Panc1 (cell line): ENCODE measurements around the gene TAAR5. TPM values are rescaled to one million over a fixed set of nuclear protein-coding genes. Genes with fewer than 3 reads are reported as not detected.
A peak's percentile ranks its signal among the peaks of the same experiment; 100 is the strongest.
"Not testable (repeated sequence)": the region's sequence is repeated elsewhere in the genome, so short reads cannot be mapped to it uniquely, and the experiment has no call there.

Experiments
- ATAC-seq: fragments of 200-7000 bp; cut with Tn5 transposase; 2 replicates; pipeline ENCODE4 v1.9.1; 2020; ENCODE audit warnings: mild to moderate bottlenecking, moderate library complexity
- BruUV-seq: library from RNA; stranded (reverse); fragments of 400-500 nt; replicated peaks from 2 replicates; lab custom pipeline; 2021; lab: Mats Ljungman, UMichigan
- CTCF ChIA-PET: fragments of 300-600 bp; sonication (Branson Sonifier 250); formaldehyde crosslinking; loops from one replicate; lab custom pipeline; 2022; ENCODE audit warnings: antibody characterized with exemption; lab: Charles Lee
- POLR2A ChIA-PET: fragments of 300-600 bp; sonication (Branson Sonifier 250); formaldehyde crosslinking; loops from one replicate; lab custom pipeline; 2022; ENCODE audit warnings: antibody characterized with exemption; lab: Charles Lee
- DNase-seq: peaks from one replicate; pipeline ENCODE4 v3.0.0-alpha.2; 2010; ENCODE audit warnings: low read depth, low spot score
- H3K27ac ChIP-seq: 2 replicates; pipeline ENCODE4 v1.5.1; 2011; ENCODE audit warnings: mild to moderate bottlenecking, low read length, inconsistent platforms
- H3K27me3 ChIP-seq: fragments of 200-500 bp; sonication (Bioruptor generic); 2 replicates; pipeline ENCODE4 v1.6.0; 2014; ENCODE audit warnings: low read length, inconsistent platforms; ENCODE audit not compliant: control insufficient read depth, insufficient read depth
- H3K36me3 ChIP-seq: fragments of 200-500 bp; sonication (Bioruptor generic); 2 replicates; pipeline ENCODE4 v1.5.1; 2014; ENCODE audit warnings: inconsistent platforms, mild to moderate bottlenecking, low read length, moderate library complexity; ENCODE audit not compliant: control insufficient read depth, insufficient read depth
- H3K4me1 ChIP-seq: 2 replicates; pipeline ENCODE4 v1.5.1; 2011; ENCODE audit warnings: inconsistent platforms, mild to moderate bottlenecking, low read length, moderate library complexity; ENCODE audit not compliant: control insufficient read depth, insufficient read depth
- H3K4me3 ChIP-seq, 2 experiments: 2 replicates each; pipeline ENCODE4 v1.5.1; 2011 to 2012; ENCODE audit warnings: low read depth in 2 of 2, low read length in 2 of 2, mild to moderate bottlenecking in 2 of 2, inconsistent platforms in 1 of 2, moderate library complexity in 1 of 2
- H3K9me3 ChIP-seq: fragments of 200-500 bp; sonication (Bioruptor generic); 2 replicates; pipeline ENCODE4 v1.5.1; 2014; ENCODE audit warnings: low read depth, mild to moderate bottlenecking, inconsistent platforms, low read length, moderate library complexity; ENCODE audit not compliant: control insufficient read depth, insufficient read depth
- POLR2AphosphoS5 ChIP-seq: IDR thresholded peaks from 2 replicates; pipeline ENCODE4 v1.6.1; 2012; ENCODE audit warnings: mild to moderate bottlenecking, low read depth, low read length, moderate library complexity
- TCF7L2 ChIP-seq: IDR thresholded peaks from 2 replicates; pipeline ENCODE4 v1.6.1; 2011; ENCODE audit warnings: mild to moderate bottlenecking, low read depth, low read length, inconsistent platforms
- in situ Hi-C: cut with HindIII; loops from 2 replicates; pipeline ENCODE4 v1.10.0; 2016; ENCODE audit warnings: low sequenced_read_pairs, low pct_unique_long_range_greater_than_20kb
- intact Hi-C: fragments of 100-400 bp; cut with micrococcal nuclease; formaldehyde crosslinking; loops from one replicate; pipeline ENCODE4 v1.10.0; 2022; ENCODE audit not compliant: unreplicated experiment
- total RNA-seq: library from RNA; stranded (reverse); gene quantifications from one replicate; pipeline ENCODE4 v1.2.1, GENCODE V29; 2021; ENCODE audit not compliant: unreplicated experiment
- TF ChIP-seq, protein P1 (sequence below), 2 experiments: IDR thresholded peaks; 2 replicates each; pipeline ENCODE4 v1.6.1; 2011 to 2012; ENCODE audit warnings: low read depth in 2 of 2, control low read depth in 1 of 2, low read length in 1 of 2, mild to moderate bottlenecking in 1 of 2, moderate library complexity in 1 of 2; ENCODE audit not compliant: insufficient read depth in 1 of 2
- TF ChIP-seq, protein P2 (sequence below): fragments of 450-650 bp; IDR thresholded peaks from 2 replicates; pipeline ENCODE4 v1.5.1; 2017; ENCODE audit warnings: mild to moderate bottlenecking

Gene TAAR5
- total RNA-seq, 1 experiment from 2014 or later, result not detected

DNA sequence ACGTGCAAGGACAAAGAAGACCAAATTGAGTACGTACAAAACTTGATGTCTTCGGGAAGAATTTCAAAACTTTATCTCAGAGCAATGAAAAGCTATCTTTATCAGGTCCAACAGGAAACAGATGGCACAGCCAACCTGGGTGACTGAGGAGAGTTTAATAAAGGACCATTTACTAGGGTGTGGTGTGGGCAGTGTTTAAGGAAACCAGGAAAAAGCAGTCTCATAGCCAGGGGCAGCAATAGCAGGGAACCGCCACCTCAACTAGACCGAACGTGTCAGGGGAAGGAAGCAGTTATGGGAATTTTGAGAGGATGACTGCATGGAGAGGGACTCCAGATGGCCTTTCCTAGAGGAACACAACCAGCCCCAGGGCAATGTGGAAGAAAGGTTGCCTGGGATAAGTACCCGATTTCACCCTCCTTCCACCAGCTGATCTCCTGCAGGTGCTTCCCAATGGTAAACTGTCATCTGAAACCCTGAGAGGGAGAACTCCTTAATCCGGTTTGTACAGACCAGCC lies 15.2 kb upstream of the TAAR5 start:
- intact Hi-C loops, result no loop called here
- no TSS peak for BruUV-seq
- ChIA-PET POLR2A (no interaction called here), CTCF (no interaction called here)
- H3K27me3 ChIP-seq, result no peaks in the 10 kb centered on the region
- DNase-seq, result no peak
- H3K4me3 ChIP-seq, result no peak overlapping the region
- no peaks in the 10 kb centered on the region for H3K9me3 ChIP-seq
- ATAC-seq, result no peak
- in situ Hi-C loops, result no loop called here
- no peak overlapping the region for H3K27ac ChIP-seq
- H3K36me3 ChIP-seq, result no peaks in the 10 kb centered on the region
- H3K4me1 ChIP-seq, result no peaks in the 10 kb centered on the region
- TF ChIP-seq, protein P1, sequence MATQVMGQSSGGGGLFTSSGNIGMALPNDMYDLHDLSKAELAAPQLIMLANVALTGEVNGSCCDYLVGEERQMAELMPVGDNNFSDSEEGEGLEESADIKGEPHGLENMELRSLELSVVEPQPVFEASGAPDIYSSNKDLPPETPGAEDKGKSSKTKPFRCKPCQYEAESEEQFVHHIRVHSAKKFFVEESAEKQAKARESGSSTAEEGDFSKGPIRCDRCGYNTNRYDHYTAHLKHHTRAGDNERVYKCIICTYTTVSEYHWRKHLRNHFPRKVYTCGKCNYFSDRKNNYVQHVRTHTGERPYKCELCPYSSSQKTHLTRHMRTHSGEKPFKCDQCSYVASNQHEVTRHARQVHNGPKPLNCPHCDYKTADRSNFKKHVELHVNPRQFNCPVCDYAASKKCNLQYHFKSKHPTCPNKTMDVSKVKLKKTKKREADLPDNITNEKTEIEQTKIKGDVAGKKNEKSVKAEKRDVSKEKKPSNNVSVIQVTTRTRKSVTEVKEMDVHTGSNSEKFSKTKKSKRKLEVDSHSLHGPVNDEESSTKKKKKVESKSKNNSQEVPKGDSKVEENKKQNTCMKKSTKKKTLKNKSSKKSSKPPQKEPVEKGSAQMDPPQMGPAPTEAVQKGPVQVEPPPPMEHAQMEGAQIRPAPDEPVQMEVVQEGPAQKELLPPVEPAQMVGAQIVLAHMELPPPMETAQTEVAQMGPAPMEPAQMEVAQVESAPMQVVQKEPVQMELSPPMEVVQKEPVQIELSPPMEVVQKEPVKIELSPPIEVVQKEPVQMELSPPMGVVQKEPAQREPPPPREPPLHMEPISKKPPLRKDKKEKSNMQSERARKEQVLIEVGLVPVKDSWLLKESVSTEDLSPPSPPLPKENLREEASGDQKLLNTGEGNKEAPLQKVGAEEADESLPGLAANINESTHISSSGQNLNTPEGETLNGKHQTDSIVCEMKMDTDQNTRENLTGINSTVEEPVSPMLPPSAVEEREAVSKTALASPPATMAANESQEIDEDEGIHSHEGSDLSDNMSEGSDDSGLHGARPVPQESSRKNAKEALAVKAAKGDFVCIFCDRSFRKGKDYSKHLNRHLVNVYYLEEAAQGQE (IDR thresholded peaks at IDR 0.05; ENCODE audit: insufficient read depth in 1 of 2, low read depth in 2 of 2, low read length in 1 of 2), result no peak
- TF ChIP-seq TCF7L2, result no peak

DNA sequence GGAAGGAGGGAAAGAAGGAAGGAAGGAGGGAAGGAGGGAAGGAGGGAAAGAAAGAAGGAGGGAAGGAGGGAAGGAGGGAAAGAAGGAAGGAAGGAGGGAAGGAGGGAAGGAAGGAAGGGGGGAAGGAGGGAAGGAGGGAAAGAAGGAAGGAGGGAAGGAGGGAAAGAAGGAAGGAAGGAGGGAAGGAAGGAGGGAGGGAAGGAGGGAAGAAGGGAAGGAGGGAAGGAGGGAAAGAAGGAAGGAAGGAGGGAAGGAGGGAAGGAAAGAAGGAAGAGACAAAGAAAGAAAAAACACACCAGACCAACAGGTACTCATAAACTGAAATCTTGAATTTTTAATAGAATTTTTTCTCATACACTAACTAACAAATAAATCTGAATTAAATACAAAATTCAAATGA lies 11.4 kb upstream of the TAAR5 start:
- intact Hi-C loops, H3K4me1 ChIP-seq, H3K9me3 ChIP-seq, H3K4me3 ChIP-seq, CTCF ChIA-PET, DNase-seq, H3K27ac ChIP-seq, BruUV-seq, H3K27me3 ChIP-seq, POLR2A ChIA-PET, in situ Hi-C loops, ATAC-seq, H3K36me3 ChIP-seq: not testable (repeated sequence)

DNA sequence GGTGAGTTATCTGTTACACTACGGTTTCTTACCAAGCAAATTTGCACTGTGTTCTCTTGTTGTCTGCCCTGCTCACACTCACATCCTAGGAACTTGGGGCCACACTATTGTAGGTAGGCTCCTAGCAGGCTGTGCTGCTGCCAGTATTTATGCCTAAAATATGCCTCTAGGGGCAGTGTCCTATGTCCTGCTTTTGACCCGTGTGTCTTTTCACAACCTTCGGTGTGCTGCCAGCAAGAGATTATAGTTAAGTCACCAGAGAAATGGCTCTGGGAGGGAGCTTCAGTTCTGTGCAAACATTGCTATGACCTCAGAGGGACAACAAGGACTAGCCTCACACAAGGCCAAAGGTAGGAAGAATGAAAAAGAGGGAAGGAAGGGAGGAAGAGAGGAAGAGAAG lies 8.9 kb upstream of the TAAR5 start:
- no peaks in the 10 kb centered on the region for H3K4me1 ChIP-seq
- TF ChIP-seq, protein P2, sequence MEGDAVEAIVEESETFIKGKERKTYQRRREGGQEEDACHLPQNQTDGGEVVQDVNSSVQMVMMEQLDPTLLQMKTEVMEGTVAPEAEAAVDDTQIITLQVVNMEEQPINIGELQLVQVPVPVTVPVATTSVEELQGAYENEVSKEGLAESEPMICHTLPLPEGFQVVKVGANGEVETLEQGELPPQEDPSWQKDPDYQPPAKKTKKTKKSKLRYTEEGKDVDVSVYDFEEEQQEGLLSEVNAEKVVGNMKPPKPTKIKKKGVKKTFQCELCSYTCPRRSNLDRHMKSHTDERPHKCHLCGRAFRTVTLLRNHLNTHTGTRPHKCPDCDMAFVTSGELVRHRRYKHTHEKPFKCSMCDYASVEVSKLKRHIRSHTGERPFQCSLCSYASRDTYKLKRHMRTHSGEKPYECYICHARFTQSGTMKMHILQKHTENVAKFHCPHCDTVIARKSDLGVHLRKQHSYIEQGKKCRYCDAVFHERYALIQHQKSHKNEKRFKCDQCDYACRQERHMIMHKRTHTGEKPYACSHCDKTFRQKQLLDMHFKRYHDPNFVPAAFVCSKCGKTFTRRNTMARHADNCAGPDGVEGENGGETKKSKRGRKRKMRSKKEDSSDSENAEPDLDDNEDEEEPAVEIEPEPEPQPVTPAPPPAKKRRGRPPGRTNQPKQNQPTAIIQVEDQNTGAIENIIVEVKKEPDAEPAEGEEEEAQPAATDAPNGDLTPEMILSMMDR, result peak; percentile 53
- TF ChIP-seq POLR2AphosphoS5, result no peak
- no peak overlapping the region for H3K27ac ChIP-seq
- DNase-seq, result no peak
- H3K4me3 ChIP-seq, result no peak overlapping the region
- in situ Hi-C loops (no loop called here), intact Hi-C loops (no loop called here)
- no peaks in the 10 kb centered on the region for H3K27me3 ChIP-seq
- ATAC-seq, result no peak
- no peaks in the 10 kb centered on the region for H3K9me3 ChIP-seq
- POLR2A ChIA-PET, result no interaction called here
- CTCF ChIA-PET, result no interaction called here
- BruUV-seq, result no TSS peak
- no peaks in the 10 kb centered on the region for H3K36me3 ChIP-seq
